ENCODE results near the gene MPI.

MPI gene, protein sequence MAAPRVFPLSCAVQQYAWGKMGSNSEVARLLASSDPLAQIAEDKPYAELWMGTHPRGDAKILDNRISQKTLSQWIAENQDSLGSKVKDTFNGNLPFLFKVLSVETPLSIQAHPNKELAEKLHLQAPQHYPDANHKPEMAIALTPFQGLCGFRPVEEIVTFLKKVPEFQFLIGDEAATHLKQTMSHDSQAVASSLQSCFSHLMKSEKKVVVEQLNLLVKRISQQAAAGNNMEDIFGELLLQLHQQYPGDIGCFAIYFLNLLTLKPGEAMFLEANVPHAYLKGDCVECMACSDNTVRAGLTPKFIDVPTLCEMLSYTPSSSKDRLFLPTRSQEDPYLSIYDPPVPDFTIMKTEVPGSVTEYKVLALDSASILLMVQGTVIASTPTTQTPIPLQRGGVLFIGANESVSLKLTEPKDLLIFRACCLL
- 42.5 to 51.3 (median 45.3) reads per million in 4 experiments for total RNA-seq

DNA sequence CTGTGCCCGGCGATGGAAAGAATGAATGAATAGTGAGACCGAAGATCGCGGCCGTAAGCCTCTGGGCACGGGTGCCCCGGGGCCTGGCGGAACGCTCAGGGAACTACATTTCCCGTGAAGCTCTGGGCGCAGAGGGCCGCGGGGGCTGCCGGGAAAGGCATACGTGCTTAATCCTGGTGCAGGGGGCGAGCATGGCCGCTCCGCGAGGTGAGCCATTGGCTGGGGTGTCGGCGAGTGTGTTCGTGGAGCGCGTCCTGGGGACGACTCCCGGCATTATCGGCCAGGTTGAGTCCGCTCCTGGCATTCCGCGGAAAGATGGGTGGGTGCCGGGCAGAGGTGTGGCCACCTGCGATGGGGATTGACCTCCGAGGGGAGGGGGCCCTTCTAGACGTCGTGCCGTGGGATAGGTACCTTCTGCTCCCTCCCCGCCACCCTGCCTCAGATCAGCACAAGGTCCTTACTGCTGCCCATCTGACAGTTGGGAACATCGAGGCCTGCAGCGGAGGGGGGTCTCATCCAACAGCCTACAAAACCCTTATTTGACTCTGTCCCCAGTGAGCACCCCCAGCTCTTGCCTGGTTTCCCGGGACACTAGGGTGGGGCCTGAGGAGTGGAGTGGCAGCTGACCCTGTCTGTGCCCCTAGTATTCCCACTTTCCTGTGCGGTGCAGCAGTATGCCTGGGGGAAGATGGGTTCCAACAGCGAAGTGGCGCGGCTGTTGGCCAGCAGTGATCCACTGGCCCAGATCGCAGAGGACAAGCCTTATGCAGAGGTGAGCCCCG lies at the start of gene MPI:
Gene MPI, plus strand, starts transcription at position 160 of the 782 bp plus-strand sequence. Its CDS starts 32 bp downstream, at position 192.
- peak; percentile 82 for DNase-seq

DNA sequence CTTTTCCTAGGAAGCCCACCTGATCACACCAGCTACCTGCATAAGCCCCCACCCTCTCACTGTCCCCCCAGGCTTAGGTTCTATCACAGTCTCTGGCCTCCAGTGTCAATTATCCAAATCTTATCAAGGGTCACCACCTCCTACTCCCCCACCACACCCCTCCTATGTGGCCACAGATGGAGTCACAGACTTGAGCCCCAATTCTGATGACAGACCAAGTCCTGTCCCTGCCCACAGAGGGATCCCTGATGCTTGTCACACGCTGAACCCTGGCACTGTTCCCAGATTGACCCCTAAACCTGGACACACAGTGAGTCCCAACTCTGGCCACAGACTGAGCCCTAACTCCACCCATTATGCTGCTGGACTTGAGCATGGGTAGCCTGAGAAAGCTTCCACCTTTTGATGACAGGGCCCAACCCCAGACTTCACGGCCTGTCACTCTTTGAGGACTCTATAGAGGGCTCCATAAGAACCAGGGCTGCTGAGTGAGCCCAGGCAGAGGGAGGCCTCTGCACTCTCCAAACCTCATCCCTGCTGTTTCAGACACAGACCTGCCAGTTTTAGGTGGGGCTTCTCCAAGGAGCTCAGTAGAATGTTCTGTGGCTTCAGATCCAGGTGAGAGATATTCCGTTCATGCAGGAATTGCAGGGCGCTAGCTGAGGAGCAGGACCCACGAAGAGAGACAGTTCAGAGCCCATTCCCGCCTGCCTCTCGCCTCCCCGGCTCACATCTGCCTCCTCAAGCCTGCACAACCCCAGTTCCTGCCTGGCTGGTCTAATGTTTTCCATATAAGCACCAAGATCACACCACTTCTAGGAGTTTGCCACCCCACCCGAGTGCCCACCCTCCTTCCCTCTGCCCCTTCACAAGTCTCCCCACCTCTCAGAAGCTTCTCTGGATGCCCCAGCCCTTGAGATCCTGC lies 48.7 kb upstream of the MPI start:
- DNase-seq, result no peak

DNA sequence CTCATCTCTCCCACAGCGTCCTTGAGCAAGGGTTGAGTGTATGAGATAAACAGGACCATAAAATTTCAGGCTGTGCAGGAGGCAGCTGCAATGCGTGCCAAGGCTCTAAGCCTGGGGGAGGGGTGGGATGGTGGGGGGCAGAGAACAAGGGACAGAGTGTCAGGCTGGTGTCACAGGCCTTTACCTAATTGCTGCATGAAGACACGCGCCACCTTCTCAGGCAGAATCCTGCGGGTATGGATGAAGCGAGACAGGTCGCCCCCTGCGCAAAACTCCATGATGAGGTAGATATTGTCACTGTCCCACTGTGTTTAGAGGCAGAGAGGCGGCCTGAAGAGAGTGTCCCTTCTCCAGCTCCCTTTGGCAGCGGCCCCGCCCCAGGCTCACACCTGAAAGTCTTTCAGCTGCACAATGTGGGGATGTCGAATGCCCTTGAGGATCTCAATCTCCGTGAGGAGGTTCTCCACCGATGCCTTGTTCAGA lies 47.9 kb upstream of the MPI start:
- no peak for DNase-seq

DNA sequence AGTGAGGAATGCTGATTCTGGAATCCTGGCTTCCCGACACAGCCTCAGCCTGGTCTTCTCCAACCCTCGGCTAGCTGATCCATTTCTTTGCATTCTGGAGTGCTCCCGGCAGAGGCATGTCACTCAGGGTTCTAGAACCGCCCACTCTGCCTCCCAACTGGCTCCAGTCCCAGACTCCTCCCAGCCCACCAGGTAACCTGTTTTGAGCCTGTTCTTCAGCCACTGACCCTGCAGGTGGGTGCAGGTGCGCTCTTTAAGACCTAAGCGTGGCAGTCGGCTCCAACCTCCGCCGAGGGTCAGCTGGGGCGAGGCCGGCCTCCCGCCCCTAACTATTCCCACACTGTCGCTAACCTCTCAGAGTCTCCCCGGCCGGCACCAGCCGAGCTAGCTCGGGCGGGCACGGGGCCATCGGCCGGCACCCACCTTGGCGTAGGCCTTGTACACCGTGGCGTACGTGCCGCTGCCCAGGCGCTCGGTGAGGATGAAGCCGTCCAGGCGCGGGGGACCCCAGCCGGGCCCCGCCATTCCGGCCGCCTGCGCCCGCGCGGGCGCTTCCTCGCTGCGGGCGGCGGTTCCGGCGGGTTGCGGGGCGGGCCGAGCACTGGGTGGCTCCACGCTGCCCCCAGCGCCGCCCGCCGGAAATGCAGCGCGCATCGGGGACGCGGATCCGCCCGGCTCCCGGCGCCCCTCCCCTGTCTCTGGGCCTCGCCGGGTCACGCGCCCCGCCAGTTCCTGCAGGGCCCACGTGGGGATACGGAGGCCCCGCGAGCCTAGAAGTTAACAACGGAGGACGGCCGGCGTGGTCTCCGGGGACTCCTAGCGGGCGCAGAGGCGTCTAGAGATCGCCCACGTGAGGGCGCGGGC lies 47.0 kb upstream of the MPI start, which contains the start of gene ULK3:
Gene ULK3, minus strand, starts transcription at position 576 of the 864 bp plus-strand sequence. Its CDS starts 51 bp downstream, at position 525.
- peak; percentile 84 for DNase-seq

DNA sequence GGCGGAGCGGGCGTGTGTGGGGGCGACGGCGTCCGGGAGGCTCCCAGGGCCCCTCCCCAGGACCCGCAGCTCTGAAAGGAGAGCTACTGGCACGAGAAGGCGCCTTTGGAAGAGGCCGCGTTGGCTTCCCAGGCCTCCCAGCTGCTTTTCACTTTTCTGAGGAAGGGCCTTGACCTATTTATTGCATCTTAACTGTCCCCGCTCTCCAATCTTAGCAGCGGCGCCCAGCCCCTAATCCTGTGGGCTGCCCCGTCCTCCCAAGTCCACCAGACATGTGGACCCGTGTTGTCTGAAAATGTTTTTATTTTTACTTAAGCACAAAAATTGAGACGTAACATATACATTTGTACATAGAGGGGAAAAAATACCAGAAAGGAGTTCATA lies 46.4 kb upstream of the MPI start:
- DNase-seq, result no peak

DNA sequence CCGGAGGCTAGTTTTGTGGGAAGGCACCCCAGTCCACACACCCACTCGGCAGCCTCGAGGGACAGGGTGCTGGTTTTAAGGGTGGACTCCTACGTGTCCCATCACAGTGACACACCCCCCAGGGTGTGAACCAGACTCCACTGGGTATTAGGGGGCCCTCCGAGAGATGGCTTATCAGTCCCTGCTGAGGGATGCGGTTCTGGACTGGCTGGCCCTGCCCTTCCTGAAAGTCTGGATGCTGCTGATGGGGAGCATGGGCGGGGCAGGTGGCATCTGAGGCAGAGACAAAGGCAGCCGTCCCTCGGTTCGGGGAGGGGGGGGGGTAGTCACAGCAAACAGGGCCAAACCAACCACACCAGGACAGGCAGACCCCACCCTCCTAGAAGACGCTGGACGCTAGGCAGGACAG lies 45.9 kb upstream of the MPI start:
- no peak for DNase-seq

DNA sequence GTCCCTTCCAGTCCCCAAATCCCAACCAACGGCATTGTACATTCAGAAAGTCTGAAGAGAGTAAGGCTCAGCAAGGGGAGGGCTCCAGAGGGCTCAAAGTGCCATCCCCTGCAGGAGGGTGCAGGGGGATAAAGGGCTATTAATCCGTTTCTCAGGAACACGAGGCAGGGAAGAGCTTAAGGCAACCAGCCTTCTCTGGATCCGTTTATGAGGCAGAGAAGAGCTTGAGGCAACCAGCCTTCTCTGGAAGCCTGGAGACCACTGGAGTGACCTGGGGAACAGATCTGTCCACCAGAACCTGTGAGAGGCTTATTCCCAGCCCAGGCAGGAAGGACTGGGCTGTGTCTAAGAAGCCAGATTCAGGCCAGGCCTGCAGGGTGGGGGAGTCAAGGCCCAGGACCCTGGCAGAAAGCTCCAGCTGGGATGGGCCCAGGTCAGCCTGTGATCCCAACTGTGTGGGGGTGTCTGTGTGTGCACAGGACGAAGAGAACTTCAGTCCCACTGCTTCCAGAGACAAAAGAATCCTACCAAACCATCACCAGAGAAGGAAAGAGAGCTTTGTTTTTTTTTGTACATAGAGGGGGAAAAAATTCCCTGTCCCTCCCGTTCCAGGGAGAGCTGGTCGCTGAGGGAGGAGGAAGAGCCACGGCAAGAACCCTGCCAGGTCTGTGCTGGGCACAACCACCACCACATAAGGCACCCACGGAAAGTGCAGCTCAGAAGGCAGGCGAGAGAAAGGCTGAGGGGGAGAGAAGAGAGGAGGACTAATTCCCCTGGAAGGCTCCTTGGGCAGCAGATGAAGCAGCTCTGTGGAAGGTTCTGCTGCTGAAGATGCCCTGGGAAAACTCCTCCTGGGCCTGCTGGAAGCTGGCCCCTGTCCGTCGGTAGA lies 45.3 kb upstream of the MPI start:
- no peak for DNase-seq

DNA sequence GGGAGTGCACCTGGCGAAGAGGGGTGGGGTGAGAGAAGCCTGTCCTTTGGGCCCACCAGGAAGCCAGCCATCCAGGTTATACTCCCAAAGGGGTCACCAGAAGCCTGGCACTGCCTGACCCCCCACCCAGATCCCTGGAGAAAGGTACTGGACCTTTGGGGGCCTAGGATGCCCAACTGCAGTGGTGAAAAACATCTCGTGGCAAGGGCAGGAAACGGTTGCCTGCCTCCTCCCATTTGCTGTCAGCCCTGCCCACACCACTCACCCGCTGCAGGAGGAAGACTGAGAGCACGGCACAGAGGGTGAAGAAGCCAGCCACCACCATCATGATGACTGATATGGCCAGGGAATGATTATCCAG lies 44.7 kb upstream of the MPI start:
- DNase-seq, result no peak

DNA sequence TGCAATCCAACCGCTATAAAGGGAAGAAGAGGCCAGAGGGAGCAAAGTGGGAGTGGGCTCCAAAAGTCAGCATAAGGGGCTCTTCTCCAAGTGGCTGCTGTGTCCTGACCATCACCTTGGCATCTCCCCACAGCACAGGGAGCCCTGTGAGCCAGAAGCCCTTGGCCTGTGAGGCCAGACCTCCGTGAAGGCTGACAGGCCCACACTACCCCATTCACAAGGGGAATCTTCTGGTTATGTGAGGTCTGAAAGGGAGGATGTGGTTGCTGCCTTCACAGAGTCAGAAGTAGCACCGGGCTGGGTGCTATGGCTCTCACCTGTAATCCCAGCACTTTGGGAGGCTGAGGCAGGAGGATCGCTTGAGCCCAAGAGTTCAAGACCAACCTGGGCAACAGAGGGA lies 44.3 kb upstream of the MPI start:
- no peak for DNase-seq

DNA sequence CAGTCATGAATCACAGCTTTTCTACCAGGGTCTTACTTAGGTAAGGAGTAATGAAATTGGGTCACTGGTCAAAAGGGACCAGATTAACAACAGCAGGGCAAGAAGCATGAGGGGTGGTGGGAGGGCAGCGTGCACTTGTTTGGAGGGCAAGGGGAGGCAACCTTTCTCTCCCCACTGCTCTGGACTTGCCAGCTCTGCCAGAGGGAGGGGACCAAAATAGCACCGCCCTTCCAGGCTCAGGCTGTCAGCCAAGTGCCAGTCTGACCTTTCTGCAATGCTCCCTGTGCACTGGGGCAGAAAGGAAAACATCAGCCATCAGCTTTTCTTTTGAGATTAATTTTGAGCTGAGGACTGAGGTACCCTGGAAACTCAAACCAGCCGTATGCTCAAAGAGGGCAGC lies 42.4 kb upstream of the MPI start:
- DNase-seq, result no peak

DNA sequence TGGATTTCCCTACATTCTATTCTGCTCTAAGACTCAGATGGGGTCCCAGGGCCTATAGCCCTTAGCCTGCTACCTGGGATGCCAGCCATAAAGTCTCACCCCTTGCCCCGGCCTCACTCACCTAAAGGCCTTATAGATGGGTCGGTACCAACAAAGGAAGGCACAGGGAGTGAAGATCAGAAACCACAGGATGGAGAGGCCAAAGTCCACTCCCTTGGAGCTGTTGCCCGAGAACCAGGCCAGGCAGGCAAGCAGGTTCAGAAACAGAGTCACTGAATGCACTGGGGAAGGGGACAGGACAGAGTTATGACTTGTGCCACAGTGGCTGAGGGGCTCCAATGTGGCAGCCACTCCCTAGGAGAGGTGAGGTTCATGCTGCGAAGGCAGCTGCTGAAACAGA lies 39.4 kb upstream of the MPI start:
- DNase-seq, result no peak

DNA sequence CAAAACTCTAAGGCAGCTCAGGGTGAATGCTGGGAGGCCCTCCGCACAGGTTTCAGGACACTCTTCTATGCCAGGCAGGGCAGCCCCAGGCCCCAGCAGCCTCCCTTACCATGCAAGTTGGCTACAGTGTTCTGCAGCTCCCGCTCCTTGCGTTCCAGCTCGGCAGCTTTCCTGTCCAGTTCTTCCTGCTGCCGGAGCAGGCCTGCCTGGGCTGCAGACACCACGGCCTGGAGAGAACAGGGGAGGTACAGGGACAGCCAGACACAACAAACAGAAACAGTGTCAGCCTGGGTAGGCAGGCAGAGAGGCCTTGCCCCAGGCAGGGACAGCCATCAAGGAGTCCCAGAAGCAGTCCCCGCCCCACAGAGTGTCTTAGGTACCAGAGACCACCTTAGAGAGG lies 37.9 kb upstream of the MPI start:
- no peak for DNase-seq

DNA sequence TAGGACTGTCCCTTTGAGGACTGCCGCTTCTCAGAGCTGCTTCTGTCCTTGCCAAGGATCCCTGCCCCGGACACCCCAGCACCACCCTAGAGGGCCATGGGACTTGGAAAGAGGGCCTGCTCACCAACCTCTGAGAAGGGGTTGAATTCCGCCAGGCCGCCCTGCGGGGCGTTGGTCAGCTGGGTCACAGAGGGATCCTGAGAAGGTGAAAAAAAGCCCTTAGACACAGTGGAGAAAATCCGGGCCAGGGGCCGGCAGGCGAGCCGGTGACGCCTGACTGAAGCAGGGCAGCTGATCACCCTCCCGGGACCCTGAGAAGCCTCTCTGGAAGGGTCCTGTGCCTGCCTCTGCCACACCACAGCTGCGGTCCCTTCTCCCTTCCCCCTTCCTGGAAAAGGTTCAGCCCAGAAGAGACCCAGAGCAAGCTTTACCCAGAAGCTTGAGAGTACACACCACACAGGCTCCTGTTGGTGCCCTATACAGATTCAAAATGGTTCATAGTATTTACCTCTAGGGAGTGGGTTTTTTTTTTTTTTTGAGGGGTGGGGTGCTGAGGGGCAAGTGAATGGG lies 35.3 kb upstream of the MPI start:
- no peak for DNase-seq

DNA sequence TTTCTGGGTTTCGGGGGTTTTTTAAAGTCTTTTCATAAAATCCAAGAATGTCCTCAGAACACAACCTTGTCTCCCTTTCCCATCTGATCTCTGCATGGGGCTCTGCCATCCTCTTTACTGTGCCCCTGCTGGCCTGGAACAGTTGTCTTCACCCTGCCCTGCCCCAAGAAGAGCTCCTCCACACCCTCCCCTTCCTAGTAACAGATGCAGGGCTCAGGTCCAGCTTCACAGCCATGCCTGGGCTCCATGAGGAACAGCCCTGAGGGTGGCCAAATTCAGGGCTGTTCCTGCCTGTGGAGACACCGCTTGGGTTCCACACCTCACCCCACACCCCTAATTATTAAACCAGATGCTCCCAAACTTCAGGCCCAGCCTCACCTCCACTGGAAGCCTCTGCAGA lies 34.0 kb upstream of the MPI start:
- DNase-seq, result no peak

DNA sequence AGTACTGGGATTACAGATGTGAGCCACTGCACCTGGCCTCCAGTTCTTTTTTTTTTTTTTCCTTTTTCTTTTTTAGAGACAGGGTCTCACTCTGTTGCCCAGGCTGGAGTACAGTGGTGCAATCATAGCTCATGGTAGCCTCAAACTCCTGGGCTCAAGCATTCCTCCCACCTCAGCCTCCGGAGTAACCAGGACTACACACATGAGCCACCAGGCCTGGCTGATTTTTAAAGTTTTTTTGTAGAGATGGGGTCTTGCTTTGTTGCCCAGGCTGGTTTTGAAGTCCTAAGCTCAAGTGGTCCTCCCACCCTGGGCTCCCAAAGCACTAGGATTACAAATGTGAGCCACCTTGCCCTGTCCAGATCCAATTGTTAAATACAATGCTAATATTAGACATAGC lies 33.3 kb upstream of the MPI start:
- no peak for DNase-seq

DNA sequence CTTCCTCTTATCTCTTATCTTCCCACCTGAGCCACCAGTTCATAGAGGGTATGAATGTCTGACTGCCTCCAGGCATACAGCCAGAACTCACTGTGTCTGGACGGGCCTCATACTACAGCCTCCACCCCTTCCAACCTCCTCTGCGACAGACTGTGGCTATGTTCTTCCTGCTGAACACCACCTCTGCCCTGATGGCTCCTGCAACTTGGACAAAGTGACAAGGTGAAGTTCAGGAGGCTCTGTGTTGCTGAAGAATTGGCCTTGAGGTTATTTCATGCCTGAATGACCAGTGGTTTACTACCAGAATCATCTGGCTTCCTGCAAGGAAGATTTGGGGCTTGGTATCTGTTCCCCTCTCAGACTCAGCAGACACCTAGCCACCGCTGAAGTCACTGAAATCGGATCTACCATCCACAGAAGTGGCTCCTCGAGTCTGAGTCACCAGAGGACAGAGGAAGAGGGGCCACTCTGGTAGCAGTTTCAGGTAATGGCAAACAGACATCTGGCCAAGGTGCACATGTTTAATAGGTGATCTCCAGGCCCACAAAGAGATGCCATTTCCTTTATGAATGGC lies 32.7 kb upstream of the MPI start:
- no peak for DNase-seq

DNA sequence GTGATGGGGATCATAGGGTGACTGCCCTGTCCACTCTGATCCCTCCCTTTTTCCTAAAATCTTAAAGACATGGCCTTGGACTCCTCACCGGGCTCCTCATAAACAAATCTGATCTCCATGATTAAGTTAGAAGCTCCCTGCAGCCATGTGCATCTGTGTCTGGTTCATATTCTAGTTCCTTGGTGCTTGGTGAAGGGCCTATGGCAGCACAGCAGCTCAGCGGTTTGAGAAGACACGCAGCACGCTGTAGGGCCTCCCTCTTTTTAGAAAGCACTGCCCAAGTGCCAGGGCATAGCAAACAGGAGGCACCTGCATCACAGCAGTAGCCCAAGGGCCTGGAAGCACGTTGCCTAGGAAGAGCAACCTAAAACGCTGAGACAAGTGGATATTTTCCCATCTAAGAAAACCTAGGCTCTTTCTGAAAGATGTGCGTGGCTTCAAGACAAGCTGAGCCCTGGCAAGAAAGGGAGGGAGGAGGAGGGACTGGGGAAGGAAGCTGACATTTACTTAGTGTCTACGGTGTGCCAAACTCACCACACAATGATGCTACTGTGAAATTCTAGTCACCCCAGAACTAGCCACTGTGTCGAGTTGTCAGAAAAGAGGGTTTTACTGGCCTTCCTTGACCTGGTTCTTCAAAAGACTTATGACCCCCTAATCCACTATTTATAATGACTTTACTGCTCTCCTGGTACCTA lies 32.0 kb upstream of the MPI start:
- DNase-seq, result no peak

DNA sequence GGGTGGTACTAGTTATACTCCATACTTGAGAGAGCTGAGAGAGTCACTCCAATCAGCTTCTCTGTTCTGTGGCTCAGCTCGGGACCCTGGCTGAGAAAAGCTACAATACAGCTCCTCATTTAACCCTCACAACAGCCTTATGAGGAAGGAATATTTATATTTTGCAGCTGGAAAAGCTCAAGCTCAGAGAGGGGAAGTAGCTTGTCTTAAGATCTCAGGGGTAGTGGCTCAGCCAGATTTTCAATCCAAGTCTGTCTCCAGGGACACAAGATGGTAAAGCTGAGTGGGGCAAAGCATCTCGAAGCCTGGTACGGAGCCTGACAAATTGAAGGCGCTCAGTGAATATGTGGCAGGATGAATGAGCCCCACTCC lies 31.5 kb upstream of the MPI start:
- no peak for DNase-seq

Data from effector CD8-positive, alpha-beta T cell (primary cell).